GM10266 (cell line): ENCODE results near the gene WHRN.

Experiments
- DNase-seq: peaks from one replicate; pipeline ENCODE4 v3.0.0; 2012; ENCODE audit errors: extremely low spot score
- TF ChIP-seq, protein P1 (sequence below): IDR thresholded peaks from 2 replicates; pipeline ENCODE4 v1.5.1; 2012; ENCODE audit warnings: mild to moderate bottlenecking, low read depth; ENCODE audit not compliant: control insufficient read depth, insufficient read depth; ENCODE audit errors: missing control alignments

Gene WHRN

GRCh38 chr9:114373960-114374730 lies 131.1 kb downstream of the WHRN start:
- TF ChIP-seq, protein P1, sequence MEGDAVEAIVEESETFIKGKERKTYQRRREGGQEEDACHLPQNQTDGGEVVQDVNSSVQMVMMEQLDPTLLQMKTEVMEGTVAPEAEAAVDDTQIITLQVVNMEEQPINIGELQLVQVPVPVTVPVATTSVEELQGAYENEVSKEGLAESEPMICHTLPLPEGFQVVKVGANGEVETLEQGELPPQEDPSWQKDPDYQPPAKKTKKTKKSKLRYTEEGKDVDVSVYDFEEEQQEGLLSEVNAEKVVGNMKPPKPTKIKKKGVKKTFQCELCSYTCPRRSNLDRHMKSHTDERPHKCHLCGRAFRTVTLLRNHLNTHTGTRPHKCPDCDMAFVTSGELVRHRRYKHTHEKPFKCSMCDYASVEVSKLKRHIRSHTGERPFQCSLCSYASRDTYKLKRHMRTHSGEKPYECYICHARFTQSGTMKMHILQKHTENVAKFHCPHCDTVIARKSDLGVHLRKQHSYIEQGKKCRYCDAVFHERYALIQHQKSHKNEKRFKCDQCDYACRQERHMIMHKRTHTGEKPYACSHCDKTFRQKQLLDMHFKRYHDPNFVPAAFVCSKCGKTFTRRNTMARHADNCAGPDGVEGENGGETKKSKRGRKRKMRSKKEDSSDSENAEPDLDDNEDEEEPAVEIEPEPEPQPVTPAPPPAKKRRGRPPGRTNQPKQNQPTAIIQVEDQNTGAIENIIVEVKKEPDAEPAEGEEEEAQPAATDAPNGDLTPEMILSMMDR: no peak
- no peak for DNase-seq

- peak; percentile 82 for DNase-seq
- TF ChIP-seq, protein P1: no peak
These were observed 132.3 kb downstream of the WHRN start for GRCh38 chr9:114372921-114373448.

DNA sequence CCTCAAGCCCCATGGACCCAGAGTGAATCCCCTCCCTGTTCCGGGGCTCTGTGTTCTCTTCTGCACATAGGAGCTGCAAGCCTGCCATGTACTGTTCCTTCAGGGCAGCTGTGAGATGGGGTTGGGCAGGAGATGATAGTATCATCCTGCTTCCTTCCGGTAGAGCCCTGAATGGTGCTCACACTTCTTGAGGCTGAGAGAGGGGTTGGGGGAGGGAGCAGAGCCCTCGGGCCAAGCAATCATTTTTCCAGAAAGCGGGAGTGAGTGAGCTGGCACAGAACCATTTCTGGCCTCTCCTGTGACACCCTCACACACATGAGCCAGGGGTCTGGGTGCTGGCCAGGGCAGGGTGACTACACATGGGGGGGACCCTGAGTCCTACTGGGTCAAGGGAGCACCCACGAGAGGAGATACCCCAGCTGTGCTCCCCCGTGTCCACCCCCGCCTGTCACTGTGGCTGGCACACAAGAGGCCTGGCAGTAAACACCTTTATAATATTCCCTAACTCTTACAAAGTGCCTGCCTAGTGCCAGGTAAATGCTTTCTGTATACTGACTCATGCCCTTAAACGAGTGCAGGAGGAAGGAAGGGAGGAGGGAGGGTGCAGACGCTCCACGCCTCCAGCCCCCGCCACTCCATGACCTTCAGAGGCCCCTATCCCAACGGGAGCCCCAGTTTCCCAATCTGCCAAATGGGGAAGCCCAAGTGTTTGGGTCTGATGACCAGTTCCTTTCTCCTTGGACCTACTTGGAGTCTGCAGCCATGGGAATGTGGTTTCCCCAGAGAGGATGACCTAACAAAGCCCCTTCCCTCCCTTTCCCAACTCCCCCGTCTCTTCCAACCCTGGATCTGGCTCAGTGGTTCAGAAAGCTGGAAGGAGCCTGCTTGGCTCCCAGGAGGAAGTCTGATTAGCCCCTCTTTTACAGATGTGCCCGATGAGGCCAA lies 133.0 kb downstream of the WHRN start:
- peak; percentile 42 for DNase-seq

GRCh38 chr9:114371343-114371944 lies 133.8 kb downstream of the WHRN start:
- DNase-seq: no peak
- TF ChIP-seq, protein P1: no peak

More for the DNA sequence above, 133.0 kb downstream of the WHRN start:
- TF ChIP-seq, protein P1: no peak

- no peak for DNase-seq
- TF ChIP-seq, protein P1: no peak
These were observed 134.3 kb downstream of the WHRN start for GRCh38 chr9:114370968-114371320.

DNA sequence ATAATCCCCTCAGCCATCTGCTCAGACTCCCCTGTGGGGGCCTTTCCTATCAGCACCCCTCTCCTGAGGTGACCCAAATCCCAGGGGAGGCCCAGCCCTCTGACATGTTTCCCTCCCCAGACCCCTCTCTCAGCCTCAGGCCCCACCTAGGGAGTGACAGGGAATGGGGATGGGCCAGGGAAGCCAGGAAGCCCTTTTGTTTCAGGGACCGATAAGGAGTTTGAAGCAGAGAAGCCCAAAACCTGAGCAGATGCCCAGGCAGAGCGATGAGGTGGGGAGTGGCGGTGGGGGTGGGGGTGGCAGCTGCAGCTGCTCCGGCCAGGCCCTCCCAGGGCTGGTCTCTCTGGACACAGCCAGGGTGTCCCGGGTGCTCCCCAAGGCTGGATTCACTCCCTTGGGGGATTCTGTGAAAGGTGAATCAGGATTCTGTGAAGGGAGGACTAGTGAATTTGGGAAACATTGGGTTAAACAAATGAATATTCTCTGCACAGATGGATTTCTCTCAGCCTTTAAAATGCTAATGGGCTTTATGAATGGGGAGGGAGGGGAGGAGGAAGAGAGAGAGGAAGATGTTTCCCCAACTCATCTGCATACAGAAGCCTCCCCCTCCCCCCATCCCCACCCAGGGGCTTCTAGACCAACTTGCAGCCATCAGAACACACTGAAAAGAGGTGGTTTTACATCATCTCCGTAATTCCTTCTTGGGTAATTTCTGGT lies 134.9 kb downstream of the WHRN start:
- TF ChIP-seq, protein P1: no peak
- no peak for DNase-seq
